Activated CD4-positive, alpha-beta T cell treated with anti-CD3 and anti-CD28 coated beads for 4 hours (primary cell): ENCODE data around the gene EIF3K.
A peak's percentile ranks its signal among the peaks of the same experiment; 100 is the strongest.

Experiments
- DNase-seq, 2 donors: peaks; one replicate each; pipeline ENCODE4 v3.0.0-alpha.2; 2020

Gene EIF3K

GRCh38 chr19:38650911-38651584 is 32.1 kb downstream of the EIF3K start:
- no peak for DNase-seq

- DNase-seq: no peak
Measured at GRCh38 chr19:38653028-38653571, 34.1 kb downstream of the EIF3K start.

- no peak for DNase-seq
Measured at GRCh38 chr19:38654628-38655055, 35.7 kb downstream of the EIF3K start.

GRCh38 chr19:38655148-38655824 is 36.3 kb downstream of the EIF3K start:
- peak; percentile 23 to 29 for DNase-seq

- peak; percentile 51 to 52 for DNase-seq
Measured at GRCh38 chr19:38656171-38656981, 37.4 kb downstream of the EIF3K start.

- DNase-seq: no peak
Measured at GRCh38 chr19:38657633-38658222, 38.7 kb downstream of the EIF3K start.

GRCh38 chr19:38658462-38659306 is 39.7 kb downstream of the EIF3K start:
- DNase-seq: no peak

GRCh38 chr19:38660724-38661123 is 41.7 kb downstream of the EIF3K start:
- DNase-seq: no peak

GRCh38 chr19:38661136-38661535 is 42.1 kb downstream of the EIF3K start:
- DNase-seq: no peak

GRCh38 chr19:38661996-38662395 is 43.0 kb downstream of the EIF3K start:
- no peak for DNase-seq

GRCh38 chr19:38662537-38663155 is 43.7 kb downstream of the EIF3K start:
- no peak for DNase-seq

- DNase-seq: no peak
Measured at GRCh38 chr19:38663156-38663651, 44.2 kb downstream of the EIF3K start.

- DNase-seq: no peak
Measured at GRCh38 chr19:38663957-38664502, 45.0 kb downstream of the EIF3K start.

- no peak for DNase-seq
Measured at GRCh38 chr19:38664503-38665211, 45.7 kb downstream of the EIF3K start.

GRCh38 chr19:38665219-38665931 is 46.4 kb downstream of the EIF3K start:
- no peak for DNase-seq

- DNase-seq: no peak
Measured at GRCh38 chr19:38665950-38666662, 47.1 kb downstream of the EIF3K start.

GRCh38 chr19:38666663-38667511 is 47.9 kb downstream of the EIF3K start:
- DNase-seq: peak; percentile 28 to 34

GRCh38 chr19:38667661-38668171 is 48.7 kb downstream of the EIF3K start:
- DNase-seq: no peak
